ENCODE data around the gene NIM1K.
"Not testable (repeated sequence)": the region's sequence is repeated elsewhere in the genome, so short reads cannot be mapped to it uniquely, and the experiment has no call there.

Gene NIM1K

GRCh38 chr5:43190755-43191603 is 1.0 kb upstream of the NIM1K start:
- DNase-seq (ENCODE audit: low read depth, low spot score): no peak

- no peak for DNase-seq (ENCODE audit: low read depth, low spot score)
These were observed 644 bp downstream of the NIM1K start for GRCh38 chr5:43192558-43193180.

- DNase-seq (ENCODE audit: low read depth, low spot score): no peak
These were observed 1.3 kb downstream of the NIM1K start for GRCh38 chr5:43193181-43193893.

GRCh38 chr5:43193894-43194265 is 1.9 kb downstream of the NIM1K start:
- no peak for DNase-seq (ENCODE audit: low read depth, low spot score)

- no peak for DNase-seq (ENCODE audit: low read depth, low spot score)
These were observed 3.7 kb downstream of the NIM1K start for GRCh38 chr5:43195670-43196265.

- no peak for DNase-seq (ENCODE audit: low read depth, low spot score)
These were observed 5.5 kb downstream of the NIM1K start for GRCh38 chr5:43197535-43197934.

GRCh38 chr5:43201442-43201841 is 9.4 kb downstream of the NIM1K start:
- not testable (repeated sequence) for DNase-seq (ENCODE audit: low read depth, low spot score)

- no peak for DNase-seq (ENCODE audit: low read depth, low spot score)
These were observed 10.4 kb downstream of the NIM1K start for GRCh38 chr5:43202380-43202779.

GRCh38 chr5:43203373-43203772 is 11.3 kb downstream of the NIM1K start:
- DNase-seq (ENCODE audit: low read depth, low spot score): no peak

- no peak for DNase-seq (ENCODE audit: low read depth, low spot score)
These were observed 12.9 kb downstream of the NIM1K start for GRCh38 chr5:43204958-43205357.

GRCh38 chr5:43207601-43208000 is 15.6 kb downstream of the NIM1K start:
- DNase-seq (ENCODE audit: low read depth, low spot score): no peak

GRCh38 chr5:43208658-43209057 is 16.6 kb downstream of the NIM1K start:
- no peak for DNase-seq (ENCODE audit: low read depth, low spot score)

- no peak for DNase-seq (ENCODE audit: low read depth, low spot score)
These were observed 17.0 kb downstream of the NIM1K start for GRCh38 chr5:43209060-43209459.

GRCh38 chr5:43209833-43210232 is 17.8 kb downstream of the NIM1K start:
- DNase-seq (ENCODE audit: low read depth, low spot score): no peak

- no peak for DNase-seq (ENCODE audit: low read depth, low spot score)
These were observed 18.5 kb downstream of the NIM1K start for GRCh38 chr5:43210570-43210969.

GRCh38 chr5:43213951-43214350 is 21.9 kb downstream of the NIM1K start:
- no peak for DNase-seq (ENCODE audit: low read depth, low spot score)

GRCh38 chr5:43215073-43215631 is 23.1 kb downstream of the NIM1K start:
- no peak for DNase-seq (ENCODE audit: low read depth, low spot score)

GRCh38 chr5:43216941-43217340 is 24.9 kb downstream of the NIM1K start:
- no peak for DNase-seq (ENCODE audit: low read depth, low spot score)

GRCh38 chr5:43219120-43219519 is 27.1 kb downstream of the NIM1K start:
- no peak for DNase-seq (ENCODE audit: low read depth, low spot score)

GRCh38 chr5:43221502-43221901 is 29.5 kb downstream of the NIM1K start:
- no peak for DNase-seq (ENCODE audit: low read depth, low spot score)

GRCh38 chr5:43225649-43226245 is 33.7 kb downstream of the NIM1K start:
- DNase-seq (ENCODE audit: low read depth, low spot score): no peak
